Measurements from ENCODE around the gene HEATR5B. TPM values are rescaled to one million over a fixed set of nuclear protein-coding genes. Genes with fewer than 3 reads are reported as not detected.

Gene HEATR5B
- total and polyA plus RNA-seq, 4 donors, result 6.5 to 54.9 (median 16.1) TPM

- Histone ChIP-seq H3K4me3 (no peak overlapping the region), H3K9me3 (ENCODE audit: control insufficient read depth in 4 of 4, insufficient read depth in 3 of 4, low read length in 3 of 4) (no peaks in the 10 kb centered on the region), H3K4me1 (ENCODE audit: control insufficient read depth in 5 of 5, insufficient read depth in 5 of 5, low read length in 5 of 5) (peaks cover 0 to 20% (median 11%) of the 10 kb centered on the region in 5 donors), H3K27ac (ENCODE audit: low read depth in 1 of 2, low read length in 1 of 2) (peak overlapping the region in 1 of 2 donors; percentile 97), H3K9ac (ENCODE audit: insufficient read depth in 1 of 2, low read length in 2 of 2) (peak overlapping the region in 1 of 2 donors; percentile 58), H3K36me3 (ENCODE audit: control insufficient read depth in 4 of 4, insufficient read depth in 4 of 4, low read length in 4 of 4) (no peaks in the 10 kb centered on the region), H3K27me3 (ENCODE audit: control insufficient read depth in 3 of 3, insufficient read depth in 3 of 3, low read length in 2 of 3) (no peaks in the 10 kb centered on the region)
- TF ChIP-seq, protein P1, sequence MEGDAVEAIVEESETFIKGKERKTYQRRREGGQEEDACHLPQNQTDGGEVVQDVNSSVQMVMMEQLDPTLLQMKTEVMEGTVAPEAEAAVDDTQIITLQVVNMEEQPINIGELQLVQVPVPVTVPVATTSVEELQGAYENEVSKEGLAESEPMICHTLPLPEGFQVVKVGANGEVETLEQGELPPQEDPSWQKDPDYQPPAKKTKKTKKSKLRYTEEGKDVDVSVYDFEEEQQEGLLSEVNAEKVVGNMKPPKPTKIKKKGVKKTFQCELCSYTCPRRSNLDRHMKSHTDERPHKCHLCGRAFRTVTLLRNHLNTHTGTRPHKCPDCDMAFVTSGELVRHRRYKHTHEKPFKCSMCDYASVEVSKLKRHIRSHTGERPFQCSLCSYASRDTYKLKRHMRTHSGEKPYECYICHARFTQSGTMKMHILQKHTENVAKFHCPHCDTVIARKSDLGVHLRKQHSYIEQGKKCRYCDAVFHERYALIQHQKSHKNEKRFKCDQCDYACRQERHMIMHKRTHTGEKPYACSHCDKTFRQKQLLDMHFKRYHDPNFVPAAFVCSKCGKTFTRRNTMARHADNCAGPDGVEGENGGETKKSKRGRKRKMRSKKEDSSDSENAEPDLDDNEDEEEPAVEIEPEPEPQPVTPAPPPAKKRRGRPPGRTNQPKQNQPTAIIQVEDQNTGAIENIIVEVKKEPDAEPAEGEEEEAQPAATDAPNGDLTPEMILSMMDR (IDR thresholded peaks at IDR 0.05; ENCODE audit: control extremely low read depth, extremely low read depth), result no peak
- 77 to 87% methylated on average over 5 of the region's 5 CpGs for WGBS, 2 donors
- DNase-seq, result peak in 1 of 3 donors; percentile 3
- ATAC-seq (ENCODE audit: insufficient read depth, low FRiP score), result no peak
Measured at GRCh38 chr2:36964496-36965058, 119.6 kb downstream of the HEATR5B start.

GRCh38 chr2:36963734-36964133, 120.4 kb downstream of the HEATR5B start:
- DNase-seq, result no peak
- ATAC-seq (ENCODE audit: insufficient read depth, low FRiP score), result no peak
- no peak overlapping the region for H3K4me3 ChIP-seq
- TF ChIP-seq, protein P1 (IDR thresholded peaks at IDR 0.05; ENCODE audit: control extremely low read depth, extremely low read depth), result no peak
- H3K9ac ChIP-seq (ENCODE audit: insufficient read depth in 1 of 2, low read length in 2 of 2), result no peak overlapping the region
- H3K27me3 ChIP-seq (ENCODE audit: control insufficient read depth in 3 of 3, insufficient read depth in 3 of 3, low read length in 2 of 3), result no peaks in the 10 kb centered on the region
- 94 to 95% methylated on average over 4 of the region's 4 CpGs for WGBS, 2 donors
- no peaks in the 10 kb centered on the region for H3K36me3 ChIP-seq (ENCODE audit: control insufficient read depth in 4 of 4, insufficient read depth in 4 of 4, low read length in 4 of 4)
- no peaks in the 10 kb centered on the region for H3K9me3 ChIP-seq (ENCODE audit: control insufficient read depth in 4 of 4, insufficient read depth in 3 of 4, low read length in 3 of 4)
- no peak overlapping the region for H3K27ac ChIP-seq (ENCODE audit: low read depth in 1 of 2, low read length in 1 of 2)
- peaks cover 0 to 20% (median 11%) of the 10 kb centered on the region in 5 donors for H3K4me1 ChIP-seq (ENCODE audit: control insufficient read depth in 5 of 5, insufficient read depth in 5 of 5, low read length in 5 of 5)

DNA sequence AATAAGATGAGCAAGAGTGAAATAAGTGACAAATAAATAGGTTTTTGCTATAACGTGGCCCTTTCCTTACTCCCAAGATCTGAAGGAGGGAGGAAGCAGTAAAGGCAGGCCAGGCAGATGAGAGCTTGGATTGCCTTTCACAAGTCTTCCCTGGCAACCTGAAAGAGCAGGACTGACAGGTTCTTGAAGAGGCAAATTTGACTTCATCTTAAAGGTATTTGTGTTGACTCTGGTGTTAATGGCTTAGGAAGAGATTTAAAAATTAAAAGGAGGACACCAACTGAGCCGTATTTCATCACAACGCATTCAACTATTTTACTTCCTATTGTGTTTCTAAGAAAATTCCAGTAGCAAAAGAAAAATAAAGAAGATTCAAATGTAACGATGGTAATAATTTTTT, 121.1 kb downstream of the HEATR5B start:
- TF ChIP-seq, protein P1 (IDR thresholded peaks at IDR 0.05; ENCODE audit: control extremely low read depth, extremely low read depth), result no peak
- DNase-seq (peak in 1 of 3 donors; percentile 41), ATAC-seq (ENCODE audit: insufficient read depth, low FRiP score) (no peak)
- Histone ChIP-seq H3K9ac (ENCODE audit: insufficient read depth in 1 of 2, low read length in 2 of 2) (no peak overlapping the region), H3K36me3 (ENCODE audit: control insufficient read depth in 4 of 4, insufficient read depth in 4 of 4, low read length in 4 of 4) (peaks cover 0 to 2% (median 0%) of the 10 kb centered on the region in 4 donors), H3K27me3 (ENCODE audit: control insufficient read depth in 3 of 3, insufficient read depth in 3 of 3, low read length in 2 of 3) (no peaks in the 10 kb centered on the region), H3K9me3 (ENCODE audit: control insufficient read depth in 4 of 4, insufficient read depth in 3 of 4, low read length in 3 of 4) (no peaks in the 10 kb centered on the region), H3K4me1 (ENCODE audit: control insufficient read depth in 5 of 5, insufficient read depth in 5 of 5, low read length in 5 of 5) (peaks cover 0 to 20% (median 11%) of the 10 kb centered on the region in 5 donors), H3K4me3 (no peak overlapping the region), H3K27ac (ENCODE audit: low read depth in 1 of 2, low read length in 1 of 2) (no peak overlapping the region)
- WGBS, 2 donors, result 60 to 86% methylated on average over 4 of the region's 4 CpGs

GRCh38 chr2:36960773-36961172, 123.4 kb downstream of the HEATR5B start:
- no peak for DNase-seq
- Histone ChIP-seq H3K36me3 (ENCODE audit: control insufficient read depth in 4 of 4, insufficient read depth in 4 of 4, low read length in 4 of 4) (peaks cover 0 to 2% (median 0%) of the 10 kb centered on the region in 4 donors), H3K4me1 (ENCODE audit: control insufficient read depth in 5 of 5, insufficient read depth in 5 of 5, low read length in 5 of 5) (peaks cover 0 to 15% (median 9%) of the 10 kb centered on the region in 5 donors), H3K27ac (ENCODE audit: low read depth in 1 of 2, low read length in 1 of 2) (no peak overlapping the region), H3K9me3 (ENCODE audit: control insufficient read depth in 4 of 4, insufficient read depth in 3 of 4, low read length in 3 of 4) (no peaks in the 10 kb centered on the region), H3K27me3 (ENCODE audit: control insufficient read depth in 3 of 3, insufficient read depth in 3 of 3, low read length in 2 of 3) (no peaks in the 10 kb centered on the region), H3K4me3 (no peak overlapping the region), H3K9ac (ENCODE audit: insufficient read depth in 1 of 2, low read length in 2 of 2) (no peak overlapping the region)
- no peak for ATAC-seq (ENCODE audit: insufficient read depth, low FRiP score)
- TF ChIP-seq, protein P1 (IDR thresholded peaks at IDR 0.05; ENCODE audit: control extremely low read depth, extremely low read depth), result no peak
- WGBS, 2 donors, result 94 to 97% methylated on average over 4 to 5 of the region's 5 CpGs

Data from lung (tissue), 12 donors.